WTC11 (cell line): ENCODE measurements around the gene TNPO3.

ENCODE experiments used
- CTCF ChIP-seq: fragments of 200-600 bp; IDR thresholded peaks from 2 replicates; pipeline ENCODE4 v1.8.0; 2022; ENCODE audit warnings: antibody characterized with exemption
- ETV6 ChIP-seq: sonication (generic); formaldehyde crosslinking; IDR thresholded peaks from 2 replicates; pipeline ENCODE4 v1.8.1; 2022; ENCODE audit warnings: mild to moderate bottlenecking, missing genetic modification reagents
- MAX ChIP-seq: sonication (generic); formaldehyde crosslinking; IDR thresholded peaks from 2 replicates; pipeline ENCODE4 v1.8.0; 2022; ENCODE audit warnings: mild to moderate bottlenecking, missing genetic modification reagents
- NR1H2 ChIP-seq: sonication (generic); formaldehyde crosslinking; IDR thresholded peaks from 2 replicates; pipeline ENCODE4 v1.9.0; 2021; ENCODE audit warnings: mild to moderate bottlenecking, moderate library complexity, missing genetic modification reagents
- PRDM15 ChIP-seq: sonication (generic); formaldehyde crosslinking; IDR thresholded peaks from 2 replicates; pipeline ENCODE4 v1.8.0; 2022; ENCODE audit warnings: missing genetic modification reagents
- SP1 ChIP-seq: sonication (generic); formaldehyde crosslinking; conservative IDR thresholded peaks from 2 replicates; pipeline ENCODE4 v1.8.1; 2022; ENCODE audit warnings: missing genetic modification reagents
- TEAD1 ChIP-seq: sonication (generic); formaldehyde crosslinking; IDR thresholded peaks from 2 replicates; pipeline ENCODE4 v1.8.0; 2022; ENCODE audit warnings: mild to moderate bottlenecking, missing genetic modification reagents
- ZNF121 ChIP-seq: sonication (generic); formaldehyde crosslinking; IDR thresholded peaks from 2 replicates; pipeline ENCODE4 v1.8.0; 2023; ENCODE audit warnings: missing genetic modification reagents
- ZNF232 ChIP-seq: sonication (generic); formaldehyde crosslinking; IDR thresholded peaks from 2 replicates; pipeline ENCODE4 v1.8.0; 2022; ENCODE audit warnings: mild to moderate bottlenecking, missing genetic modification reagents

GRCh38 chr7:128911423-128912031, 143.4 kb downstream of the TNPO3 start:
- TF ChIP-seq CTCF (no peak), TEAD1 (no peak), ETV6 (CRISPR knock-in tag) (no peak), NR1H2 (CRISPR knock-in tag) (no peak), MAX (CRISPR knock-in tag) (no peak), PRDM15 (CRISPR knock-in tag) (no peak), SP1 (CRISPR knock-in tag) (no peak), ZNF121 (no peak), ZNF232 (0 out of 2 replicates have a peak, but pooled peaks have one; percentile 37)
